ENCODE data around the gene POLD3.
"Not testable (repeated sequence)": the region's sequence is repeated elsewhere in the genome, so short reads cannot be mapped to it uniquely, and the experiment has no call there.

The POLD3 gene

DNA sequence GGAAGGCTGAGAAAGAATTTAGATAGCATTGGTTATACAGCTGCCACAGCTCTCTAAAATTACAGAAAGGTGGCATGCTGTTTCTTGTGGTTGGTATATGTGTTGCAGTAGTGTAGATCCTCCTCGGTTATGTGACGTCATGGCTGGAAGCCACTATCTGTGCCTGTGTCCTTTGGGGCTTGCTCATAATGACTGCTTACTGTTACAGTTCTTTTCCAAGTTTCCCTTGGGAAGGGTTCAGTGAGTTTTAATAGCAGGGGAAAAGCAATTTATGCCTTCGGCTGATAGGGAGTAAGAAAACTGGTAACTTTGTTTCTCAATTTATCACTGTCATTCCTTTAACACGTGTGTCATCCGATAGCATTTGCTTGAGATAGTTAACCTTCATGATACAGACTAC is 47.2 kb downstream of the POLD3 start:
- DNase-seq, result no peak

DNA sequence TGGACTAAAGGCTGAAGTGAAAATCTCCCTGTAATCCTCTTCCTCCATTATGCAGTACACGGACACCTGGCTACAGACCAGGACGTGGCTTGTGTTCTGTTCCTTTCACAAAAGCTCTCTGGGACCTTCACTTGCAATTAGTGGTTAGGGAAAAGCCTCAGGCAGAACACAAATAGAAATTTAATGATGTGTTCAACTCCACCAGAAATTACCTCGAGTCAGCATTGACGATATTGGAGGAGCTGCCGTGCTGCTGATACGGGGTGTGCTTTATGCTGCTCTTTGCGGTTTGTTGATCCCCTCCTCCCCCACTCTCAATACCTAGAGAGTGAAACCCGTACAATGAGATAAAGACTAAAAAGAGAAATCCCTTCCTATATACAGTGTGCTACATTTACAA is 48.9 kb downstream of the POLD3 start:
- DNase-seq, result no peak

DNA sequence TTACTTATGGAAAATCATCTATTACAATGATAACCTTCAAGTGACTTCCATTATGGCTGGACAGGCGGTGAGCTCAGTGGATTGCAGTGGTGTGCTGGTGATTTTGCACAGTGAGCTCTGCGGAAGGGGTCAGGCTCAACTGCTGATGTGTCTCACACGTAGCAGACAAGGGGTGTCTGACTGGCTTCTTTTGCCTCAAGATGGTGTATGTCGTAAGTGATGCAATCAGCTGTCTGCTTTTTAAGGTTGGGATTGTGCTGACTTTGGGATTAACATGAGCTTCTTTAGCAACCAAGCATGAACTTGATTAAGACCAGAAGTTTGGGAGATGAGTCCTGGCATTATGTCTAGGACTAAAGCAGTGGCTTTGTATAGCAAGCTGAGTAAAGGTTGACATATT is 49.5 kb downstream of the POLD3 start:
- no peak for DNase-seq

DNA sequence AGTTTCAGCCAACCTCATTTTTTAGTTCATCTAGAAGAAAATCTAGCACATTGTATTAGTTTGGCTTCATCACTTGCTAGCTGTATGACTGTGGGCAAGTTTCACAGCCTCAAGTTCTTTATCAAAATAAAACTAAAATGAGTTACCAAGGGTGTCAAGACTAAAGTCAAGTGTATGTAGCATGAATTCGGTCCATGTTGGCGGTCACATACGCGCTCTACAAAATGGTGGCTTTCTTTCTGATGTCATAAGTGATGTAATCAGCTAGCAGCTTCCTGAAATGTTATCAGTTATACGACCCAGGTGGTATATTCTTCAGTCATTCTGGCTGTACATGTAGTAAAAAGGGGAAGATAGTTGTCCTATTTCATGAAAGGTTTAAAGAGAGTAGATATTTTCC is 50.5 kb downstream of the POLD3 start:
- no peak for DNase-seq

DNA sequence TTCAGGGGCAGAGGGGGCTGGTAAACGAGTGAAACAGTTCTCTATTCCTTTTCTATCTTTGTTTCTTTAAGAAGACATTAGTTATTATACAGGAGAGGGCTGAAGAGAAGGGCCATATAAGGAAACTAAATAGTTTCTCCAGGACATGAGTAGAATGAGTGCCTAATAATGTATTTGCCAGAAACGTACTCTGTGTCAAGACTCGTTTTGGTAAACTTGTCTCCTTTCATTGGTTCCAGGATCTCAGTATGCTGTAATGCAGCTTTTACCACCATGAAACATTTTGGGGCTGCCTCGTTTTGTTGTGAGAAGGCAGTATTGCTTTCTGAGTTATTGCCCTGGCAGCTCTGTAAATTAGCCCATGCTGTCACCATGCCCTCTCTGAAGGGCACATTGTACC is 51.7 kb downstream of the POLD3 start:
- no peak for DNase-seq

GRCh38 chr11:74646215-74646614 is 53.8 kb downstream of the POLD3 start:
- DNase-seq, result no peak

DNA sequence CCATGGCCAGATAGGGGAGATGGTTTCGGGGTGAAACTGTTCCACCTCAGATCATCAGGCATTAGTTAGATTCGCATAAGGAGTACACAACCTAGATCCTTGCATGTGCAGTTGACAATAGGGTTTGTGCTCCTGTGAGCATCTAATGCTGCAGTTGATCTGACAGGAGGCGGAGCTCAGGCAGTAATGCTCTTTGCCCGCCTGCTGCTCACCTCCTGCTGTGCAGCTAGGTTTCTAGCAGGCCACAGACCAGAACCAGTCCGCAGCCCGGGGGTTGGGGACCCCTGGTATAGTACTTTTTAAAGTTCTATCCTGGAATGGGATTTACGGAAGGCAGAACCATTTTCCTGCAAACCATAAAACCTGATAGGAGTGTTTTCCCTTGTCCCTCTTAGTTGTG is 54.6 kb downstream of the POLD3 start:
- no peak for DNase-seq

DNA sequence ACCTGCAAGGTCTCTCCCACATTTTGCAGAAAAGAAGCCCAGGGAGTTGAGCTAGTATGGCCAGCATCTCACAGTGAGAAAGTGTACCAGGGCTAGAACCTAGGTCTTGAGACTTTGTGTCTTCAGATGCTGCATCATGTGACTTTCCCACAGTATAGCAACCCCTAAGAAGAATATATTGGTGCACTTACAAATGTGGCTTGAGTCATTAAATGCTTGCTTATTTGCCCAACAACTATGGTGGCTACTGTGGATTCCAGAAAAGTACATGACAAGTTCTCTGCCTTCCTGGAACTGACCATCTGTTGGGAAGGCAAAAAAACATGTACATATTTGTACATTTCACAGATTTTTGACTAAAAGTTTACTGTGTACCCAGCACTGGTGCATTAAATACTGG is 55.0 kb downstream of the POLD3 start:
- no peak for DNase-seq

DNA sequence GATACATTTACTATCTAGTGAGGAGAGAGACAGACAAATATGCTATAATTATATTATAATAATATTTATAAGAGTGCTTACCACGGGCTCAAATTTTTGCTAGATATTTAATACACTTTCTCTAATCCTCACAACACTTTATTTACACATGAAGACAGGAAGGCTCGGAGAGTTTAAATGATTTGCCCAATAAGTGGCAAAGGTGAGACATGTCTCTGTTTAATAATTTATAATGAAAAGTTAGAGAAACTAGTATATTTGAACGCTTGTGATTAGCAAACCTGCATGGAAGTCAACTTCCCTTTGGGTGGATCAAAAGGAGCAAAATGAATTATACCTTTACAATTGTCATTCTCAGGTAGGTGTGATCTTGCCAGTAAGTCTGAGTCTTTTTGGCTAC is 55.4 kb downstream of the POLD3 start:
- no peak for DNase-seq

- no peak for DNase-seq
These were observed 56.5 kb downstream of the POLD3 start for GRCh38 chr11:74648894-74649293.

DNA sequence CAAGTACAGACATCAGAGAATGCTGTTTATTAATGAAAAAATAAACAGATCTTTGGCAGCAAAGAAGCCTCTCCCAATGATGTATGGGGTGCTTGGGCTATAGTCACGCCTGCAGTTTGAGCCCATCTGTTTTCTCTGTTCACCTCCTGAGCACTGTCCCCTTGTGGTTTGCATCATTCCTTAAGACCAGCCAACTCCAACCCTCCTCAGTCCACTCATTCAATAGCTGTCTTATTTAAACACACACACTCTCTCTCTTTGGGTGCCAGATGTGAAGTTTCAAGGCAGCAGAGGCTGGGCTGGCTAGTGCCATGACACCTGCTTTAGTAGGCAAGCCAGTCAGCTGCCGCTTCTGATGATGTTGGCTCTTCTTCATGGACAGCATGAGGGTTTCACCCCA is 58.1 kb downstream of the POLD3 start:
- DNase-seq, result no peak

DNA sequence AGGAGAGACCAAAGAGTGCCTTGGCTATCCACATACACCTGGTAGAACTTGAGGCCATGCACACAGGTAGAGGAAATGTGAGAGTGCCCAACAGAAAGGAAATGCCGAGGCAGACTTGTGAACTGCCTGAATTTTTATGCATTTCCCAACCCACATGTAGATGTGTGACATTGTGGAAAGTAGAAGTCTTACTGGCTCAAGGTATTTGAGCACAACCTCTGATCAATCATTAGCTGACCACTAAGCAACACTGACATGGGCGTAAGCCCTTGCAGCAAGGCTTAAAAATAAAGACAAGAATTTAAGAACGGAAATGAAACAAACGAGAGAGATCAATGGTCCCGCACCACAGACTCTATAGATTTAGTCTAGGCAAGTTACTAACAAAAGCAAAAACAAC is 62.6 kb downstream of the POLD3 start:
- DNase-seq, result no peak

DNA sequence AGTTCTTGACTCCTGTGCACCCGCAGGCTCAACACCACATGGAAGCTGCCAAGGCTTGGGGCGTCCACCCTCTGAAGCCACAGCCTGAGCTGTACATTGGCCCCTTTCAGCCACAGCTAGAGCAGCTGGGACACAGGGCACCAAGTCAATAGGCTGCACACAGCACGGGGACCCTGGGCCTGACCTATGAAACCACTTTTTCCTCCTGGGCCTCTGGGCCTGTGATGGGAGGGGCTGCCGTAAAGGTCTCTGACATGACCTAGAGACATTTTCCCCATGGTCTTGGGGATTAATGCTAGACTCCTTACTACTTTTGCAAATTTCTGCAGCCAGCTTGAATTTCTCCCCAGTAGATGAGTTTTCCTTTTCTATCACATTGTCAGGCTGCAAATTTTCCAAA is 66.7 kb downstream of the POLD3 start:
- DNase-seq, result not testable (repeated sequence)

DNA sequence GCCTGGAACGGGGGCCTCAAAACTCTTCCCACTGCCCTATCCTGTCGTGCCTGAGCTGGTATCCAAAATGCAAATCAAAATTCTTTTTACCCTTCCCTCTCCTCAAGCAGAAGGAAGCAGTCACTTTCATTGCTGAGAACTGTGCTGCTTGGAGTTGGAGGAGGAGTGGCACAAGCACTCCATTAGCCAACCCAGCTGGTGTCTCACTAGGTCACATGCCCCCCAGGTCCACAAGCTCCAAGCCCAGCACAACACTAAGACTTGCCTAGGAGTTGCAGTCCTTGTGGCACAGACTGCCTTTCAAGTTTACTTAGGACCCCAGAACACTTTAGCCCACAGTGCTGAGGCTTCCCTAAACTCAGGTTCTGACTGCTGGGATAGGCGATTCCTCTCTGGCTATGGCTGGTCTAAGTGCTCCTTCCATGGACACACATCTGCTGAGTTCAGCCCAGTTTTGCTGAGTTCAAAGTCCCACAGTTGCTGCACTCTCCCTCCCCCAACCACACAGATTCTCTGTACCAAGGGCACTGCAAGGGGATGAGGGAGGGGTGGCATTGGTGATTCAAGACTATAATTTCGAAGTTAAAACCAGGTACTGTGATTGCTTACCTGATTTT is 70.2 kb downstream of the POLD3 start:
- no peak for DNase-seq

- no peak for DNase-seq
These were observed 70.9 kb downstream of the POLD3 start for GRCh38 chr11:74663315-74663714.

- no peak for DNase-seq
These were observed 77.1 kb downstream of the POLD3 start for GRCh38 chr11:74669211-74670160.

GRCh38 chr11:74670171-74670570 is 77.8 kb downstream of the POLD3 start:
- DNase-seq, result no peak

- no peak for DNase-seq
These were observed 79.3 kb downstream of the POLD3 start for GRCh38 chr11:74671520-74672196.

DNA sequence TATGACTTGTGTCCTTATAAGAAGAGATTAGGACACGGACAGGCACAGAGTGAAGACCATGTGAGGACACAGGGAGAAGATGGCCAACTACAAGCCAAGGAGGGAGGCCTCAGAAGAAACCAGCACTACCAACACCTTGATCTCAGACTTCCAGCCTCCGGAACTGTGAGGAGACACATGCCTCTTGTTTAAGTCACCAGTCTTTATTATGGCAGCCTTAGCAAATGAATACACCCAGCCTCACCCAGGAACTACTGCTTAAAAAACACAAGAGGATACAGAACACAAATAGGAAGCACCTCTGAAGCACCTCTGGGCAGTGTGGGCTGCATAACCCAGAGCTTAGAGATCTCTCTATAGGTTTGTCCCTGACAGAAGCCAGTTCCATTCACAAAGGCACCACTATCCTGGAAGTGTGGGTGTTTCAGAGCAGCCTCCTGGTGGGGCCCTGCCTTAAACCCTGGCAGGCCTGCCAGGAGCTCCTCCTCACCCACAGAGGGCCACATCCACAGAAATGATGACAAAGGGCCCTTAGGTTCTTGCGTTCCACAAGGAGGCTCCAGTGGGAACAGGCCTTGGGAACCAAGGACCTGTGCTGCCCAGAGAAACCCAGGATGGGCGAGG is 80.1 kb downstream of the POLD3 start:
- no peak for DNase-seq

- no peak for DNase-seq
These were observed 80.7 kb downstream of the POLD3 start for GRCh38 chr11:74672956-74673692.

GRCh38 chr11:74673693-74674360 is 81.4 kb downstream of the POLD3 start:
- no peak for DNase-seq

DNA sequence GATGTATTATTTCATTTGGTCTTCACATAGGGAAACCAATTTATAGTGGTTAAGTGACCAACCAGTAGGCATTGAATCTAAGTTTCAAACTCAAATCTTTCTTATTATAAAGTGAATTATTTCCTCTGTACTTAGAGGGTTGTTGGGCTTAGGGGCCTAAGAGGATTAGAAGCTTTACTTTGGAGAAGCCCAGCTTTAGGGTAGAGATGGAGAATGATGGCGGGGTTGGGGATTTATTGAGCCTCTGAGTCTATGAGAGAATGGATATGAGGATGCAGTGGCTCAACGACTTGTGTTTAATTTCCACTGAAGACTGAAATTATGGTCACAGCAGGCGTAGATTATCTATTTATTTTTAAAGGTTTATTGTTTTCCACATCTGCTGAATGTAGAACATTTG is 83.4 kb downstream of the POLD3 start:
- no peak for DNase-seq
